VCaP (cell line): ENCODE results near the gene IQGAP3.
A peak's percentile ranks its signal among the peaks of the same experiment; 100 is the strongest.

Experiments used
- H3K27ac ChIP-seq: fragments of 450-650 bp; 2 replicates; pipeline ENCODE4 v1.5.1; 2017
- CTCF ChIP-seq: fragments of 450-650 bp; conservative IDR thresholded peaks from 2 replicates; pipeline ENCODE4 v1.5.1; 2017; ENCODE audit warnings: mild to moderate bottlenecking, moderate library complexity

IQGAP3 gene

GRCh38 chr1:156586323-156586722, 14.0 kb upstream of the IQGAP3 start:
- H3K27ac ChIP-seq = no peak overlapping the region
- TF ChIP-seq CTCF = no peak

- H3K27ac ChIP-seq = no peak overlapping the region
- TF ChIP-seq CTCF = no peak; the same call in 1 of the 2 replicates
These were observed 12.4 kb upstream of the IQGAP3 start for GRCh38 chr1:156584813-156585212.

DNA sequence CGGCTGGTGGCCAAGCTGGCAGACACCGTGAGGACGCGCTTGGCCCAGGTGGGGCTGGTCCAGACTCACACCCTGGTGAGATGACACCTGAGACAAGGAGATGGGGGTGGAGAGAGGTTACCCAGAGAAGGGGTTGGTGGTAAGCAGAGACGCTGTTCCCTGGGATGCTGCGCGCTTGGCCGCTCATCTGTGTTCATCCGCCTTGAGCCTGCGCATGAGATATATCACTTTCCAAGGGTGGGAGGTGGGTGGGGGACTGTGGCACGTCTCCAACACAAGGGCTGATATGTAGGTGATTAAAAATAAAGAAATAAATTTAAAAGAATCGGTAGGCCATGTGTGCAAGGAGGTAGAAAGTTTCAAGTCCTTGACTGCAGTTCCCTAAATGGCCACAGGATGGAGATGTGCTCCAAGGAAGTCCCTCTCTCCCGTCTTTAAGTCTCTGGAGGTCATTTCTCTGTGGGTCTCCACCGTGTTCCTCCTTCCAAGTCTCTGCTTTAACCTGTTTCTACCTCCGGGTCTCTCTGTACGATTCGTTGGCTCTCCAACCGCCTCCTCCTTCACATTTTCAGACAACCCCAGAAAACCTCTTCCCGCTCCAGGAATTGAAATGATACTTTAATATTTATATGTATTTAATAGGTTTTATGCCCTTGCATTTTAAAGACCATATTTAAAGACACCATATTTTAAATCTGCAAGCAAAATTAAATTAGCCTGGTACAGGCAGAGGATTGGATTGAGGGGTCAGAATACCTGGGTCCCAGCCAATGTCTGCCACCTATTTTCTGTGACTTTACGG, 11.7 kb upstream of the IQGAP3 start:
- no peak overlapping the region for H3K27ac ChIP-seq
- TF ChIP-seq CTCF = peak; percentile 86

GRCh38 chr1:156582388-156583017, 10.1 kb upstream of the IQGAP3 start:
- H3K27ac ChIP-seq = no peak overlapping the region
- no peak for TF ChIP-seq CTCF

DNA sequence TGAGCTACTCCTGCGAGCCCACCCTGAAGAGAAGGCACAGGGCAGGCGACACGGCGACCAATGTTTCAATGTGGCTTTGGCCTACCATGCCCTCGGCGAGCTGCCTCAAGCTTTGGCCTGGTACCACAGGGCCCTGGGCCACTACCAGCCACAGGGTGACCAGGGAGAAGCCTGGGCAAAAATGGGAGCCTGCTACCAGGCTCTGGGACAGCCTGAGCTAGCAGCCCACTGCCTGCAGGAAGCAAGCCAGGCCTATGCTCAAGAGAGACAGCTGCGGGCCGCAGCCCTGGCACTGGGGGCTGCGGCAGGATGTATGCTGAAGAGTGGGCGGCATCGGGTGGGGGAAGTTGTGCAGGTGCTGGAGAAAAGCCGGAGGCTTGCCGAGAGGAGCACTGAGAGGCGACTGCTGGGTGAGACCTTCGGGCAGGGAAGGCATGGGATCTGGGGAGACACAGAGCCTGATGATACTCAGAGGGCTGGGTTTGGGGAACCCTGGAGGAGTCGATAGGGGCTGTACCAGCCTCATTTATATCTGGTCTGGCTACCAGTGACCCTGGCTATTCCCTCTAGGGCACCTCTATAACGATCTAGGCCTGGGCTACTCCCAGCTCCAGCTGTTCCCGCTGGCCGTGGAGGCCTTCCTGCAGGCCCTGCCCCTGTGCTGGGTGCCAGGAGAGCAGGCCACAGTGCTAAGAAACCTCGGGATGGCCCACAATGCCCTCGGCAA, 9.5 kb upstream of the IQGAP3 start:
- H3K27ac ChIP-seq = no peak overlapping the region
- TF ChIP-seq CTCF = no peak

GRCh38 chr1:156579472-156579871, 7.1 kb upstream of the IQGAP3 start, which contains the start of gene TTC24:
Gene TTC24, plus strand, starts transcription at chr1:156579723. Its CDS starts 1,642 bp downstream, at chr1:156581365.
- no peak for TF ChIP-seq CTCF
- no peak within 1 kb of the TSS for H3K27ac ChIP-seq

DNA sequence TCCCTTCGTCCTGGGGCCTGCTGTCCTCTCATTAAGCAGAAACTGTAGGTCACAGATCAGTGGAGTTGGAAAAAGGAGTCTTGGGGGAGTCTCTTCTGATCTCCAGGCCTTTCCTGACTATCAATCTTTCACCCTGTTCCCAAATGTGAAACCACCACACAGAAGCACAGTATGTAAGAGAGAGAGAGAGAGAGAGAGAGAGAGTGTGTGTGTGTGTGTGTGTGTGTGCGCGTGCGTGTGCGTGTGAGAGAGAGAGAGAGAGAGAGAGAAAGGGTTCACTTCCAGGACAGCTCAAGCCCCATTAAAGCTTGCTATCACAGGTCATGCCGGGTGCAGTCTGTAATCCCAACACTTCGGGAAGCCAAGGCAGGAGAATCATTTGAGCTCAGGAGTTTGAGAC, 5.7 kb upstream of the IQGAP3 start:
- no peak for TF ChIP-seq CTCF
- H3K27ac ChIP-seq = peak overlapping the region; percentile 48
